HCT116 (cell line): ENCODE results near the gene RWDD1. TPM values are rescaled to one million over a fixed set of nuclear protein-coding genes. Genes with fewer than 3 reads are reported as not detected.

Experiments used
- ATAC-seq: fragments of 200-7000 bp; cut with Tn5 transposase; 2 replicates; pipeline ENCODE4 v1.9.1; 2020; ENCODE audit warnings: mild to moderate bottlenecking, moderate library complexity
- BruUV-seq: library from RNA; stranded (reverse); fragments of 400-500 nt; replicated peaks from 2 replicates; lab custom pipeline; 2021; lab: Mats Ljungman, UMichigan
- CTCF ChIA-PET: fragments of 300-600 bp; sonication (Branson Sonifier 250); formaldehyde crosslinking; loops from one replicate; lab custom pipeline; 2021; ENCODE audit warnings: antibody characterized with exemption; lab: Charles Lee
- POLR2A ChIA-PET: fragments of 300-600, 350-600 bp; sonication (Branson Sonifier 250); formaldehyde crosslinking; loops from one replicate; lab custom pipeline; 2021; ENCODE audit warnings: antibody characterized with exemption; lab: Charles Lee
- RAD21 ChIA-PET, 2 experiments: fragments of 300-600 bp; sonication (Branson Sonifier 250); formaldehyde crosslinking; loops; one replicate each; lab custom pipeline; 2023; ENCODE audit warnings: low total read pairs in 2 of 2; ENCODE audit not compliant: uncharacterized antibody in 2 of 2, unreplicated experiment in 2 of 2, low non-redundant PET in 1 of 2; lab: Charles Lee
- DNase-seq: peaks from one replicate; pipeline ENCODE4 v3.0.0-alpha.2; 2010; ENCODE audit warnings: low read depth, low spot score
- H2AFZ ChIP-seq: fragments of 200-600 bp; shearing (Covaris generic), sonication (generic); 2 replicates; pipeline ENCODE4 v1.6.1; 2017; ENCODE audit warnings: low read depth, mixed run types, mixed read lengths, antibody characterized with exemption, low read length; ENCODE audit not compliant: poor library complexity, severe bottlenecking
- H3K27ac ChIP-seq: 2 replicates; pipeline ENCODE4 v1.5.1; 2012; ENCODE audit warnings: low read depth, low read length
- H3K27me3 ChIP-seq: fragments of 200-600 bp; sonication (generic); 2 replicates; pipeline ENCODE4 v1.6.1; 2016; ENCODE audit warnings: mixed run types, low read length, mixed read lengths; ENCODE audit not compliant: insufficient read depth
- H3K36me3 ChIP-seq, 2 experiments: fragments of 200-500 bp in 1 of 2; fragments of 200-600 bp in 1 of 2; sonication (Bioruptor generic) in 1 of 2; sonication (generic) in 1 of 2; 2 replicates each; pipeline versions ENCODE4 v1.5.1 to v1.6.1; 2014 to 2016; ENCODE audit warnings: low read length in 2 of 2, inconsistent platforms in 1 of 2, mixed read lengths in 1 of 2, mixed run types in 1 of 2; ENCODE audit not compliant: insufficient read depth in 2 of 2, control insufficient read depth in 1 of 2
- H3K4me1 ChIP-seq, 2 experiments: fragments of 200-600 bp in 1 of 2; sonication (generic) in 1 of 2; 2 replicates each; pipeline versions ENCODE4 v1.5.1 to v1.6.1; 2012 to 2017; ENCODE audit warnings: low read length in 2 of 2, inconsistent platforms in 1 of 2, mild to moderate bottlenecking in 1 of 2, mixed read lengths in 1 of 2, mixed run types in 1 of 2, moderate library complexity in 1 of 2; ENCODE audit not compliant: insufficient read depth in 2 of 2, control insufficient read depth in 1 of 2
- H3K4me2 ChIP-seq: fragments of 200-600 bp; sonication (generic); 2 replicates; pipeline ENCODE4 v1.6.1; 2017; ENCODE audit warnings: mixed run types, low read length, mixed read lengths
- H3K4me3 ChIP-seq, 2 experiments: fragments of 200-600 bp in 1 of 2; sonication (generic) in 1 of 2; replicated peaks in 1 of 2; 2 replicates each; pipeline ENCODE4 v1.5.1; 2011 to 2016; ENCODE audit warnings: low read length in 2 of 2, control low read depth in 1 of 2, low read depth in 1 of 2, mild to moderate bottlenecking in 1 of 2, mixed read lengths in 1 of 2, mixed run types in 1 of 2
- H3K79me2 ChIP-seq: fragments of 200-600 bp; sonication (generic); 2 replicates; pipeline ENCODE4 v1.6.1; 2017; ENCODE audit warnings: mild to moderate bottlenecking, mixed run types, low read length, moderate library complexity, mixed read lengths; ENCODE audit not compliant: insufficient read depth
- H3K9ac ChIP-seq: fragments of 200-600 bp; sonication (generic); 2 replicates; pipeline ENCODE4 v1.6.1; 2016; ENCODE audit warnings: low read length, mixed read lengths
- H3K9me2 ChIP-seq: fragments of 200-600 bp; sonication (generic), shearing (Covaris generic); 2 replicates; pipeline ENCODE4 v1.6.1; 2017; ENCODE audit warnings: mixed run types, mild to moderate bottlenecking, moderate library complexity; ENCODE audit not compliant: insufficient read depth
- H3K9me3 ChIP-seq, 2 experiments: fragments of 200-500 bp in 1 of 2; fragments of 200-600 bp in 1 of 2; sonication (Bioruptor generic) in 1 of 2; sonication (generic) in 1 of 2; 2 replicates each; pipeline ENCODE4 v1.6.1; 2014 to 2017; ENCODE audit warnings: low read length in 2 of 2, mixed read lengths in 2 of 2, inconsistent platforms in 1 of 2, low read depth in 1 of 2, mild to moderate bottlenecking in 1 of 2, mixed run types in 1 of 2, moderate library complexity in 1 of 2; ENCODE audit not compliant: control insufficient read depth in 1 of 2, insufficient read depth in 1 of 2
- H4K20me1 ChIP-seq: fragments of 200-600 bp; sonication (generic), shearing (Covaris generic); 2 replicates; pipeline ENCODE4 v1.6.1; 2017; ENCODE audit warnings: mixed run types, mild to moderate bottlenecking, moderate library complexity; ENCODE audit not compliant: insufficient read depth
- EGR1 ChIP-seq: IDR thresholded peaks from 2 replicates; pipeline ENCODE4 v1.6.1; 2012; ENCODE audit warnings: low read depth
- ELF1 ChIP-seq: IDR thresholded peaks from 2 replicates; pipeline ENCODE4 v1.6.1; 2012; ENCODE audit warnings: low read depth, borderline replicate concordance
- EZH2 ChIP-seq: fragments of 200-600 bp; sonication (generic); IDR thresholded peaks from 2 replicates; pipeline ENCODE4 v1.6.1; 2017; ENCODE audit warnings: antibody characterized with exemption, mixed run types
- FOSL1 ChIP-seq: IDR thresholded peaks from 2 replicates; pipeline ENCODE4 v1.6.1; 2012; ENCODE audit warnings: low read depth
- JUND ChIP-seq: IDR thresholded peaks from 2 replicates; pipeline ENCODE4 v1.6.1; 2012
- POLR2A ChIP-seq: IDR thresholded peaks from 2 replicates; pipeline ENCODE4 v1.7.0; 2011; ENCODE audit warnings: borderline replicate concordance; ENCODE audit not compliant: insufficient read depth, insufficient read length; ENCODE audit errors: extremely low read depth
- POLR2AphosphoS5 ChIP-seq: IDR thresholded peaks from 2 replicates; pipeline ENCODE4 v1.6.1; 2011; ENCODE audit warnings: mild to moderate bottlenecking, low read depth, low read length, moderate library complexity
- RAD21 ChIP-seq: IDR thresholded peaks from 2 replicates; pipeline ENCODE4 v1.6.1; 2012; ENCODE audit warnings: low read depth, mild to moderate bottlenecking
- SP1 ChIP-seq: IDR thresholded peaks from 2 replicates; pipeline ENCODE4 v1.6.1; 2012; ENCODE audit warnings: low read depth
- SRF ChIP-seq: IDR thresholded peaks from 2 replicates; pipeline ENCODE4 v1.6.1; 2012; ENCODE audit warnings: low read depth
- TCF7L2 ChIP-seq: IDR thresholded peaks from 2 replicates; pipeline ENCODE4 v1.7.0; 2011; ENCODE audit warnings: borderline replicate concordance, inconsistent platforms; ENCODE audit not compliant: insufficient read depth, insufficient read length; ENCODE audit errors: extremely low read depth
- YY1 ChIP-seq: IDR thresholded peaks from 2 replicates; pipeline ENCODE4 v1.6.1; 2011; ENCODE audit warnings: low read length, low read depth, moderate library complexity, mild to moderate bottlenecking; ENCODE audit not compliant: insufficient replicate concordance; ENCODE audit errors: extremely low read depth
- intact Hi-C: fragments of 100-400 bp; cut with micrococcal nuclease; formaldehyde crosslinking; loops from 2 replicates; pipeline ENCODE4 v1.10.0; 2022
- total RNA-seq: library from RNA; stranded (reverse); gene quantifications from one replicate; pipeline ENCODE4 v1.2.1, GENCODE V29; 2021; ENCODE audit not compliant: unreplicated experiment
- TF ChIP-seq, protein P1 (sequence below): IDR thresholded peaks from 2 replicates; pipeline ENCODE4 v1.6.1; 2012; ENCODE audit warnings: low read depth
- TF ChIP-seq, protein P2 (sequence below): IDR thresholded peaks from 2 replicates; pipeline ENCODE4 v1.6.1; 2011; ENCODE audit warnings: mild to moderate bottlenecking, low read length, moderate library complexity; ENCODE audit not compliant: insufficient replicate concordance; ENCODE audit errors: extremely low read depth

Gene RWDD1
- total RNA-seq, 1 experiment from 2014 or later, result 24.4 TPM

DNA sequence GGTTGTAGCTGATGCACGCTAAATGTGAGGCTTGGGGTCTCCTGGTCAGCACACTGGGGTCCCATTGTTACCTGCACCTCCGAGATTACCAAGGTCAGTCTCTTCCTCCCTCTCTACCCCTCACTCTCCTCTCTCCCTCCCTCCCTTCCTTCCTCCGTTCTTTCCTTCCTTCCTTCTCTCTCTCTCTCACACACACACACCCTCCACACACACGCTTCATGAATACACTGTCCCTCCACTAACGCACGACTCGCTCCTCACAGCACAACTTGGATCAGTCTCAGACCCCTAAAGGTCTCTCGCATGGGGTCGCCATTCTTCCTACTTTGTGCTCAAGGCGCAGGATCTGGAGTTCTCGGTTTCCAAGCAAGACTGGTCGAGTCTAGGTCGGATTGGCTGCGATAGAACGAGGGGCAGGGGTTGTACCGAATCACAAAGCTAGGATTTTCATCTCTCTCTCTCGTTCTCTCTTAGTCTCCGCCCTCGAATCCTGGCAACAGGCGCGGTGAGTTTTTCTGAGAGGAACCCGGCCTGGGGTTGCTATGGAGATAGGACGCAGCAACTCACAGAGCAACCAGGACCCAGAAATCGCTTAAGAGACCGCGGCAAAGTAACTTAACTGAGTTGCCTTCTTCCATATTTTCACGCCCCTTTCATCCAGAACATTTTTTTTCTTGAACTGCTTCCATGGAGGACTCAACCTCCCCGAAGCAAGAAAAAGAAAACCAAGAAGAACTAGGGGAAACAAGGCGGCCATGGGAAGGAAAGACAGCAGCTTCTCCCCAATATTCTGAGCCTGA, 44.8 kb downstream of the RWDD1 start, which contains the start of gene RSPH4A:
Gene RSPH4A (plus strand): TSS at position 543 of the 800 bp plus-strand sequence. CDS start 145 bp downstream, at position 688.
- POLR2A ChIA-PET, result no interaction called here
- Histone ChIP-seq H3K9me3 (no peaks in the 10 kb centered on the region), H3K27ac (no peak within 1 kb of the TSS), H4K20me1 (no peaks in the 10 kb centered on the region), H3K4me3 (peak within 1 kb of the TSS; percentile 48 to 54), H3K36me3 (no peaks in the 10 kb centered on the region), H3K4me2 (peak within 1 kb of the TSS; percentile 59), H3K79me2 (no peaks in the 10 kb centered on the region), H3K9me2 (no peaks in the 10 kb centered on the region), H3K9ac (peak within 1 kb of the TSS; percentile 43), H3K27me3 (no peaks in the 10 kb centered on the region), H2AFZ (peak within 1 kb of the TSS; percentile 3), H3K4me1 (peaks cover 0 to 5% of the 10 kb centered on the region in 2 experiments; a peak in 1 of 4 replicates)
- RAD21 ChIA-PET, result no interaction called here
- peak; percentile 99 for ATAC-seq
- no TSS peak for BruUV-seq
- CTCF ChIA-PET, result no interaction called here
- intact Hi-C loops, result no loop called here
- peak; percentile 67 for DNase-seq
- TF ChIP-seq YY1 (peak; percentile 11), SRF (no peak), JUND (no peak), EGR1 (no peak), TCF7L2 (no peak), ELF1 (no peak), FOSL1 (no peak), POLR2A (no peak), RAD21 (no peak), SP1 (peak; percentile 71), EZH2 (no peak), POLR2AphosphoS5 (peak; percentile 61)
- TF ChIP-seq, protein P1, sequence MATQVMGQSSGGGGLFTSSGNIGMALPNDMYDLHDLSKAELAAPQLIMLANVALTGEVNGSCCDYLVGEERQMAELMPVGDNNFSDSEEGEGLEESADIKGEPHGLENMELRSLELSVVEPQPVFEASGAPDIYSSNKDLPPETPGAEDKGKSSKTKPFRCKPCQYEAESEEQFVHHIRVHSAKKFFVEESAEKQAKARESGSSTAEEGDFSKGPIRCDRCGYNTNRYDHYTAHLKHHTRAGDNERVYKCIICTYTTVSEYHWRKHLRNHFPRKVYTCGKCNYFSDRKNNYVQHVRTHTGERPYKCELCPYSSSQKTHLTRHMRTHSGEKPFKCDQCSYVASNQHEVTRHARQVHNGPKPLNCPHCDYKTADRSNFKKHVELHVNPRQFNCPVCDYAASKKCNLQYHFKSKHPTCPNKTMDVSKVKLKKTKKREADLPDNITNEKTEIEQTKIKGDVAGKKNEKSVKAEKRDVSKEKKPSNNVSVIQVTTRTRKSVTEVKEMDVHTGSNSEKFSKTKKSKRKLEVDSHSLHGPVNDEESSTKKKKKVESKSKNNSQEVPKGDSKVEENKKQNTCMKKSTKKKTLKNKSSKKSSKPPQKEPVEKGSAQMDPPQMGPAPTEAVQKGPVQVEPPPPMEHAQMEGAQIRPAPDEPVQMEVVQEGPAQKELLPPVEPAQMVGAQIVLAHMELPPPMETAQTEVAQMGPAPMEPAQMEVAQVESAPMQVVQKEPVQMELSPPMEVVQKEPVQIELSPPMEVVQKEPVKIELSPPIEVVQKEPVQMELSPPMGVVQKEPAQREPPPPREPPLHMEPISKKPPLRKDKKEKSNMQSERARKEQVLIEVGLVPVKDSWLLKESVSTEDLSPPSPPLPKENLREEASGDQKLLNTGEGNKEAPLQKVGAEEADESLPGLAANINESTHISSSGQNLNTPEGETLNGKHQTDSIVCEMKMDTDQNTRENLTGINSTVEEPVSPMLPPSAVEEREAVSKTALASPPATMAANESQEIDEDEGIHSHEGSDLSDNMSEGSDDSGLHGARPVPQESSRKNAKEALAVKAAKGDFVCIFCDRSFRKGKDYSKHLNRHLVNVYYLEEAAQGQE, result no peak
- TF ChIP-seq, protein P2, sequence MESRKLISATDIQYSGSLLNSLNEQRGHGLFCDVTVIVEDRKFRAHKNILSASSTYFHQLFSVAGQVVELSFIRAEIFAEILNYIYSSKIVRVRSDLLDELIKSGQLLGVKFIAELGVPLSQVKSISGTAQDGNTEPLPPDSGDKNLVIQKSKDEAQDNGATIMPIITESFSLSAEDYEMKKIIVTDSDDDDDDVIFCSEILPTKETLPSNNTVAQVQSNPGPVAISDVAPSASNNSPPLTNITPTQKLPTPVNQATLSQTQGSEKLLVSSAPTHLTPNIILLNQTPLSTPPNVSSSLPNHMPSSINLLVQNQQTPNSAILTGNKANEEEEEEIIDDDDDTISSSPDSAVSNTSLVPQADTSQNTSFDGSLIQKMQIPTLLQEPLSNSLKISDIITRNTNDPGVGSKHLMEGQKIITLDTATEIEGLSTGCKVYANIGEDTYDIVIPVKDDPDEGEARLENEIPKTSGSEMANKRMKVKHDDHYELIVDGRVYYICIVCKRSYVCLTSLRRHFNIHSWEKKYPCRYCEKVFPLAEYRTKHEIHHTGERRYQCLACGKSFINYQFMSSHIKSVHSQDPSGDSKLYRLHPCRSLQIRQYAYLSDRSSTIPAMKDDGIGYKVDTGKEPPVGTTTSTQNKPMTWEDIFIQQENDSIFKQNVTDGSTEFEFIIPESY, result no peak
